HCT116 (cell line): ENCODE measurements around the gene CHST9.

Experiments
- EZH2 ChIP-seq: fragments of 200-600 bp; sonication (generic); IDR thresholded peaks from 2 replicates; pipeline ENCODE4 v1.6.1; 2017; ENCODE audit warnings: antibody characterized with exemption, mixed run types
- POLR2A ChIP-seq: IDR thresholded peaks from 2 replicates; pipeline ENCODE4 v1.7.0; 2011; ENCODE audit warnings: borderline replicate concordance; ENCODE audit not compliant: insufficient read depth, insufficient read length; ENCODE audit errors: extremely low read depth
- POLR2AphosphoS5 ChIP-seq: IDR thresholded peaks from 2 replicates; pipeline ENCODE4 v1.6.1; 2011; ENCODE audit warnings: mild to moderate bottlenecking, low read depth, low read length, moderate library complexity
- SP1 ChIP-seq: IDR thresholded peaks from 2 replicates; pipeline ENCODE4 v1.6.1; 2012; ENCODE audit warnings: low read depth
- TCF7L2 ChIP-seq: IDR thresholded peaks from 2 replicates; pipeline ENCODE4 v1.7.0; 2011; ENCODE audit warnings: borderline replicate concordance, inconsistent platforms; ENCODE audit not compliant: insufficient read depth, insufficient read length; ENCODE audit errors: extremely low read depth
- YY1 ChIP-seq: IDR thresholded peaks from 2 replicates; pipeline ENCODE4 v1.6.1; 2011; ENCODE audit warnings: low read length, low read depth, moderate library complexity, mild to moderate bottlenecking; ENCODE audit not compliant: insufficient replicate concordance; ENCODE audit errors: extremely low read depth
- ZFX ChIP-seq: fragments of 450-650 bp; IDR thresholded peaks from 2 replicates; pipeline ENCODE4 v1.6.1; 2017
- ZNF274 ChIP-seq: fragments of 200-500 bp; sonication (Bioruptor generic); IDR thresholded peaks from 2 replicates; pipeline ENCODE4 v1.6.1; 2014; ENCODE audit warnings: mild to moderate bottlenecking, low read depth, low read length, inconsistent platforms
- TF ChIP-seq, protein P1 (sequence below), 3 experiments: fragments of 200-600 bp in 1 of 3; sonication (generic) in 1 of 3; IDR thresholded peaks in 2 of 3; conservative IDR thresholded peaks in 1 of 3; 2 replicates each; pipeline ENCODE4 v1.5.1; 2012 to 2017; ENCODE audit warnings: low read depth in 2 of 3, low read length in 2 of 3, antibody characterized with exemption in 1 of 3, borderline replicate concordance in 1 of 3, control low read depth in 1 of 3, mild to moderate bottlenecking in 1 of 3, mixed read lengths in 1 of 3, mixed run types in 1 of 3, moderate library complexity in 1 of 3; ENCODE audit not compliant: insufficient read depth in 1 of 3
- TF ChIP-seq, protein P2 (sequence below): IDR thresholded peaks from 2 replicates; pipeline ENCODE4 v1.6.1; 2012; ENCODE audit warnings: low read depth

DNA sequence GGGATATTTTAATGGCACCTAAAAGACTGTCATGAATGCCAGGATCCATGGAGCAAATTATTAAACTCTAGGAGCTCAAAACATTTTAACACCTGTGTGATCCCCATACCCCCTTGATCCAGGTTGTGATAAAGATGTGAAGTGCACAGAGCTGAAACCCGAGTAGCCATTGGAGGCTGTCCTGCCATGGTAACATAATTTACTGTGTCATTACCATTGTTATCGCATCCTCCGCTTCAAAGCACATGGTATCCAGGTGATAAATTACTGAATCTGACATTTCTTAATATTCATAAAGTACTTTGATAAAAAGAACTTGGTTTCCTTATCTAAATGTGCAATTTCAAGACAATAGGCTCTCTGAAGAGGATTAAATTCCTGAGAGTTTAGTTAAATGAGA, 109.3 kb downstream of the CHST9 start:
- TF ChIP-seq, protein P1, sequence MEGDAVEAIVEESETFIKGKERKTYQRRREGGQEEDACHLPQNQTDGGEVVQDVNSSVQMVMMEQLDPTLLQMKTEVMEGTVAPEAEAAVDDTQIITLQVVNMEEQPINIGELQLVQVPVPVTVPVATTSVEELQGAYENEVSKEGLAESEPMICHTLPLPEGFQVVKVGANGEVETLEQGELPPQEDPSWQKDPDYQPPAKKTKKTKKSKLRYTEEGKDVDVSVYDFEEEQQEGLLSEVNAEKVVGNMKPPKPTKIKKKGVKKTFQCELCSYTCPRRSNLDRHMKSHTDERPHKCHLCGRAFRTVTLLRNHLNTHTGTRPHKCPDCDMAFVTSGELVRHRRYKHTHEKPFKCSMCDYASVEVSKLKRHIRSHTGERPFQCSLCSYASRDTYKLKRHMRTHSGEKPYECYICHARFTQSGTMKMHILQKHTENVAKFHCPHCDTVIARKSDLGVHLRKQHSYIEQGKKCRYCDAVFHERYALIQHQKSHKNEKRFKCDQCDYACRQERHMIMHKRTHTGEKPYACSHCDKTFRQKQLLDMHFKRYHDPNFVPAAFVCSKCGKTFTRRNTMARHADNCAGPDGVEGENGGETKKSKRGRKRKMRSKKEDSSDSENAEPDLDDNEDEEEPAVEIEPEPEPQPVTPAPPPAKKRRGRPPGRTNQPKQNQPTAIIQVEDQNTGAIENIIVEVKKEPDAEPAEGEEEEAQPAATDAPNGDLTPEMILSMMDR (IDR thresholded peaks at IDR 0.05 in 2 of 3, conservative IDR thresholded peaks at IDR 0.05 in 1 of 3; ENCODE audit: borderline replicate concordance in 1 of 3, insufficient read depth in 1 of 3, low read depth in 2 of 3, low read length in 2 of 3): no peak
- TF ChIP-seq POLR2A (no peak), SP1 (no peak), EZH2 (no peak), ZNF274 (no peak), POLR2AphosphoS5 (no peak), YY1 (no peak), ZFX (no peak), TCF7L2 (no peak)
- TF ChIP-seq, protein P2, sequence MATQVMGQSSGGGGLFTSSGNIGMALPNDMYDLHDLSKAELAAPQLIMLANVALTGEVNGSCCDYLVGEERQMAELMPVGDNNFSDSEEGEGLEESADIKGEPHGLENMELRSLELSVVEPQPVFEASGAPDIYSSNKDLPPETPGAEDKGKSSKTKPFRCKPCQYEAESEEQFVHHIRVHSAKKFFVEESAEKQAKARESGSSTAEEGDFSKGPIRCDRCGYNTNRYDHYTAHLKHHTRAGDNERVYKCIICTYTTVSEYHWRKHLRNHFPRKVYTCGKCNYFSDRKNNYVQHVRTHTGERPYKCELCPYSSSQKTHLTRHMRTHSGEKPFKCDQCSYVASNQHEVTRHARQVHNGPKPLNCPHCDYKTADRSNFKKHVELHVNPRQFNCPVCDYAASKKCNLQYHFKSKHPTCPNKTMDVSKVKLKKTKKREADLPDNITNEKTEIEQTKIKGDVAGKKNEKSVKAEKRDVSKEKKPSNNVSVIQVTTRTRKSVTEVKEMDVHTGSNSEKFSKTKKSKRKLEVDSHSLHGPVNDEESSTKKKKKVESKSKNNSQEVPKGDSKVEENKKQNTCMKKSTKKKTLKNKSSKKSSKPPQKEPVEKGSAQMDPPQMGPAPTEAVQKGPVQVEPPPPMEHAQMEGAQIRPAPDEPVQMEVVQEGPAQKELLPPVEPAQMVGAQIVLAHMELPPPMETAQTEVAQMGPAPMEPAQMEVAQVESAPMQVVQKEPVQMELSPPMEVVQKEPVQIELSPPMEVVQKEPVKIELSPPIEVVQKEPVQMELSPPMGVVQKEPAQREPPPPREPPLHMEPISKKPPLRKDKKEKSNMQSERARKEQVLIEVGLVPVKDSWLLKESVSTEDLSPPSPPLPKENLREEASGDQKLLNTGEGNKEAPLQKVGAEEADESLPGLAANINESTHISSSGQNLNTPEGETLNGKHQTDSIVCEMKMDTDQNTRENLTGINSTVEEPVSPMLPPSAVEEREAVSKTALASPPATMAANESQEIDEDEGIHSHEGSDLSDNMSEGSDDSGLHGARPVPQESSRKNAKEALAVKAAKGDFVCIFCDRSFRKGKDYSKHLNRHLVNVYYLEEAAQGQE: no peak
